Nephron (organoid): Measurements from ENCODE around the gene SMYD3.
"Not testable (repeated sequence)": the region's sequence is repeated elsewhere in the genome, so short reads cannot be mapped to it uniquely, and the experiment has no call there.

Experiments used
- H3K27ac Mint-ChIP-seq, 3 experiments: 2 replicates each; pipeline ENCODE4 v1.8.0; 2020; ENCODE audit warnings: mixed read lengths in 3 of 3, mild to moderate bottlenecking in 2 of 3, moderate library complexity in 1 of 3
- H3K27me3 Mint-ChIP-seq: 2 replicates; pipeline ENCODE4 v1.8.0; 2021; ENCODE audit warnings: low read depth, mild to moderate bottlenecking, moderate library complexity, mixed read lengths
- H3K36me3 Mint-ChIP-seq: 2 replicates; pipeline ENCODE4 v1.8.0; 2020; ENCODE audit warnings: low read depth, mixed read lengths
- H3K4me1 Mint-ChIP-seq: 2 replicates; pipeline ENCODE4 v1.8.0; 2020; ENCODE audit warnings: mixed read lengths
- H3K4me3 Mint-ChIP-seq, 3 experiments: 2 replicates each; pipeline ENCODE4 v1.8.0; 2020; ENCODE audit warnings: mild to moderate bottlenecking in 3 of 3, mixed read lengths in 3 of 3, moderate library complexity in 2 of 3
- H3K9me3 Mint-ChIP-seq: 2 replicates; pipeline ENCODE4 v1.8.0; 2020; ENCODE audit warnings: mixed read lengths
- TF ChIP-seq, protein P1 (sequence below), 3 experiments: fragments of 200-600 bp; sonication (generic); IDR thresholded peaks; one replicate each; pipeline ENCODE4 v1.5.0; 2021; ENCODE audit warnings: antibody characterized with exemption in 3 of 3; ENCODE audit not compliant: unreplicated experiment in 3 of 3

SMYD3 gene

DNA sequence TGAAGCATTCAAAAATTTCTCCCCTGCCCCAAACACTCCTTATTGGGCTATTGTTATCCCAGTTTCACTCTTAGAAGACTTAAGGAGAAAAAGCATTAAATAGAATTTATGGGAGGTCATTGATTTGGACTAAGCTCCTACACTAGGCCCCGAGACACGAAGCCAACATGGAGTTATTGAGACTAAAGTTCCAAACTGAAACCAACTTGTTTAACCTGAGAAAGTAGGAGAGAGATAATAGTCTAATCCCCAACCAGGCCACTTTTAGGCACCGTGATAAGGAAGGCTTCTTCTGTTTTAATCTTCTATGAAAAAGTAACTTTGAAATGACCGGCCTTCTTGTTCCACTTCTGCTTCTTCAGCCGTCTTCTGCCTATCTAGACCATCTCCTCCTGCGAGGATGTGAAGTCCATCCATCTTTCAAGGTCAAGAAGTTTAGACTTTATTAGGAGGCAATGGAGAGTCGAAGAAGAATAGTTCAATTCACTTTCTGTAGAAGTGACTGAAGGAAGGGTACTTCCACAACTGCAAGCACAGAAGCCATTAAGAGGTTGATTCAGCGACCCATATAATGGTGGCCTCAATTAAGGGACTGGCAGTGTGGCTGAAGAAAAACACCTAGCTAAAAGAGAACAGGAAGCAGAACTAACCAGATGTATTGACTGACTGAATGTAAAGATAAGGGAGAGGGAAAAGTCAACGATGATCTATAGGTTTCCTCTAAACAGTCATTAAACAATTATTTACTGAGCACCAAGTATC lies 428.8 kb downstream of the SMYD3 start:
- Mint-ChIP-seq H3K4me1 (peaks cover 19% of the 10 kb centered on the region), H3K27ac (peak overlapping the region in 1 of 3 experiments; percentile 26), H3K36me3 (peaks cover 6% of the 10 kb centered on the region), H3K4me3 (no peak overlapping the region), H3K27me3 (no peaks in the 10 kb centered on the region), H3K9me3 (peaks cover 11% of the 10 kb centered on the region)
- TF ChIP-seq, protein P1, sequence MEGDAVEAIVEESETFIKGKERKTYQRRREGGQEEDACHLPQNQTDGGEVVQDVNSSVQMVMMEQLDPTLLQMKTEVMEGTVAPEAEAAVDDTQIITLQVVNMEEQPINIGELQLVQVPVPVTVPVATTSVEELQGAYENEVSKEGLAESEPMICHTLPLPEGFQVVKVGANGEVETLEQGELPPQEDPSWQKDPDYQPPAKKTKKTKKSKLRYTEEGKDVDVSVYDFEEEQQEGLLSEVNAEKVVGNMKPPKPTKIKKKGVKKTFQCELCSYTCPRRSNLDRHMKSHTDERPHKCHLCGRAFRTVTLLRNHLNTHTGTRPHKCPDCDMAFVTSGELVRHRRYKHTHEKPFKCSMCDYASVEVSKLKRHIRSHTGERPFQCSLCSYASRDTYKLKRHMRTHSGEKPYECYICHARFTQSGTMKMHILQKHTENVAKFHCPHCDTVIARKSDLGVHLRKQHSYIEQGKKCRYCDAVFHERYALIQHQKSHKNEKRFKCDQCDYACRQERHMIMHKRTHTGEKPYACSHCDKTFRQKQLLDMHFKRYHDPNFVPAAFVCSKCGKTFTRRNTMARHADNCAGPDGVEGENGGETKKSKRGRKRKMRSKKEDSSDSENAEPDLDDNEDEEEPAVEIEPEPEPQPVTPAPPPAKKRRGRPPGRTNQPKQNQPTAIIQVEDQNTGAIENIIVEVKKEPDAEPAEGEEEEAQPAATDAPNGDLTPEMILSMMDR (IDR thresholded peaks at IDR 0.05; ENCODE audit: unreplicated experiment in 3 of 3): no peak

DNA sequence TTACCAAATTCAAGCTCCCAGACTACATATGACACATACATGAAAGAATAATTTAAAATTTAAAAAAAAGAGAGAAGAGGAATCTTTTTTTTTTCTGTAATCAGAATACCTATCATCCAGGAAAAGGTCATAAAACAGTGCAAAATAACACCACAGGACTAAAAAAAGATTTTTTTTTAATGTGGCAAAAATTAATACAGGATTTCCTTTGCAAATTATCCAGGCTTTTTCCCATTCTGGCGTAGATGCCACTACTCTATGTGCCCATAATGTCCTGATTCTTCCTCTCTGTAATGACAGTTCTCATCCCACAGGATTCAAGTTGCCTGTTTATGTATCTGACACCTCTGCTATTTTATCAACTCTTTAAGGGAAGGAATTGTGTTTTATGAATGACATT lies 429.6 kb downstream of the SMYD3 start:
- TF ChIP-seq, protein P1 (IDR thresholded peaks at IDR 0.05; ENCODE audit: unreplicated experiment in 3 of 3): no peak
- H3K4me1 Mint-ChIP-seq: peaks cover 19% of the 10 kb centered on the region
- H3K27me3 Mint-ChIP-seq: no peaks in the 10 kb centered on the region
- H3K36me3 Mint-ChIP-seq: peaks cover 4% of the 10 kb centered on the region
- no peak overlapping the region for H3K4me3 Mint-ChIP-seq
- no peak overlapping the region for H3K27ac Mint-ChIP-seq
- H3K9me3 Mint-ChIP-seq: peaks cover 7% of the 10 kb centered on the region

DNA sequence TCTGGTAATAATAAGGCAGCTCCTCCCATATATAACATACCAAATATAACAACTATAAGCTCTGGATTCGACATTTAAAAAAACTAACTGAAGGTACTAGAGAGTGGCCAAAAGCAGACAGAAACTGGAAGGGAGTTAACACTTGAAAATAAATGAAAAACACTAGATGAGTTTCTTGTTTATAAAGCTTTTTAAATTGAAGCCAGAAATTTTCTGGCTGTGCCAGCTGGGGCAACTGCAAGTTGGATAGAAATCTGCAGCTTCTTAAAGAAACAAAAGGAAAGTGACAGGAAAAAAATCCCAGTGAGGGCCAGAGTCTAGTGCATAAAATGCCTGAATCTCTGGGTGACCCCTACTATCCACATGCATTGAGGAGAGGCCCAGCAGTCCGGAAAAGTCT lies 432.7 kb downstream of the SMYD3 start:
- Mint-ChIP-seq H3K4me3 (no peak overlapping the region), H3K36me3 (no peaks in the 10 kb centered on the region), H3K9me3 (no peaks in the 10 kb centered on the region), H3K27ac (no peak overlapping the region), H3K4me1 (peaks cover 19% of the 10 kb centered on the region), H3K27me3 (no peaks in the 10 kb centered on the region)
- TF ChIP-seq, protein P1 (IDR thresholded peaks at IDR 0.05; ENCODE audit: unreplicated experiment in 3 of 3): no peak

DNA sequence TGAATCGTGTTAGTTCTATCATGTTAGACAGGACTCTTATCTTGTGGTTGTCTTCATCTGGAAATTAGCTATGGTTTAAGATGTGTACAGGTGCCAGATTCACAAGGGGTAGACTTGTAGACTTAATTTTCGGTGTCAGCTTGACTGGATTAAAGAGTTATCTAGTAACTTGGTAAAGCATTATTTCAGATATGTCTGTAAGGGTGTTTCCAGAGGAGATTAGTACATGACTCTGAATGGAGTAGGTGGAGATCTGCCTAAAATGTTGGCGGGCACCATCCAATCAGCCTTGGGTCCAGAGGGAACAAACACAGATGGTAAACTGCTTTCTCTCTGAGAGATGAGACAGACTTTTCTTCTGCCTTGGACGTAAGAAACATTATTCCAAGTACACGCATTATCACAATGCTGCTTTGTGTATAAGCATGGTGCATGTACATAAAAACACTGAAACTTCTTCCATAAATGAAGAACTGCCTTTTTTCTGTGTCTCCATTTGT lies 434.6 kb downstream of the SMYD3 start:
- Mint-ChIP-seq H3K9me3 (no peaks in the 10 kb centered on the region), H3K27me3 (peaks cover 4% of the 10 kb centered on the region), H3K36me3 (no peaks in the 10 kb centered on the region), H3K27ac (no peak overlapping the region), H3K4me1 (peaks cover 22% of the 10 kb centered on the region), H3K4me3 (no peak overlapping the region)
- TF ChIP-seq, protein P1 (IDR thresholded peaks at IDR 0.05; ENCODE audit: unreplicated experiment in 3 of 3): no peak

DNA sequence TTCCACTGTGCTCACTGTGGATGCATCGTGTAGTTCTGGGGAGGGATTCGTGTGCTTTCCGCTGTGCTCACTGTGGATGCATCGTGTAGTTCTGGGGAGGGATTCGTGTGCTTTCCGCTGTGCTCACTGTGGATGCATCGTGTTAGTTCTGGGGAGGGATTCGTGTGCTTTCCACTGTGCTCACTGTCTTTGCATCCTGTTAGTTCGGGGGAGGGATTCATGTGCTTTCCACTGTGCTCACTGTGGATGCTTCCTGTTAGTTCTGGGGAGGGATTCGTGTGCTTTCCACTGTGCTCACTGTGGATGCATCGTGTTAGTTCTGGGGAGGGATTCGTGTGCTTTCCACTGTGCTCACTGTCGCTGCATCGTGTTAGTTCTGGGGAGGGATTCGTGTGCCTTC lies 435.1 kb downstream of the SMYD3 start:
- peaks cover 23% of the 10 kb centered on the region for H3K4me1 Mint-ChIP-seq
- H3K27ac Mint-ChIP-seq, H3K36me3 Mint-ChIP-seq, H3K4me3 Mint-ChIP-seq, H3K27me3 Mint-ChIP-seq, H3K9me3 Mint-ChIP-seq: not testable (repeated sequence)

DNA sequence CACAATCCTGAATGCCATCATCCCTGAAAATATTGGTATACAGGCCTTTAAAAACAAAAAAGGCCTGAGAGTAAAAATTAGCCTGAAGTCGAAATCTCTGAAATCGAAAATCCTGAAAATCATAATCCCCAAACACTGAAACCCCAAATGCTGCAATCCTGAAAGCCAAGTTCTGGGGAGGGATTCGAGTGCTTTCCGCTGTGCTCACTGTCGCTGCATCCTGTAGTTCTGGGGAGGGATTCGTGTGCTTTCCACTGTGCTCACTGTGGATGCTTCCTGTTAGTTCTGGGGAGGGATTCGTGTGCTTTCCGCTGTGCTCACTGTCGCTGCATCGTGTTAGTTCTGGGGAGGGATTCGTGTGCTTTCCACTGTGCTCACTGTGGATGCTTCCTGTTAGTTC lies 435.5 kb downstream of the SMYD3 start:
- H3K27ac Mint-ChIP-seq, H3K9me3 Mint-ChIP-seq, H3K36me3 Mint-ChIP-seq, H3K27me3 Mint-ChIP-seq, H3K4me3 Mint-ChIP-seq: not testable (repeated sequence)
- H3K4me1 Mint-ChIP-seq: peaks cover 23% of the 10 kb centered on the region

DNA sequence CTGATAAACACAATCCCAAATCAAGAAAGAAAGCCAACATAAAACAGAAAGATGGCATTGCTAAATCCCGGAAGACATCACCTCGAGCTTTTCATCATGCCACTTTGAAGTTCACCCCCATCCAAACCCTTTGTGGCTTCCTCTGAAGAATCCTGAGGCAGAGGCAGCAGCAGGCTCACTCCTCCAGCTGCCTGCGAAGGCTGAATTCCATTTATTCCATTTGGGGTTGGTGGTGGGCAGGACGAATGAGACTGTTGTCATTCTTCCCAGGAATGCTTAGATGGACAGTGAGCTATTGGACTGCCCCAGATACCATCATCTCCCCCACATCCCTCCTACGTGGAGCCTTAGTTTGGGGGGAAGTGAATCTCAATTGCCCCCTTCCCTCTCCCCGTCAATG lies 437.5 kb downstream of the SMYD3 start:
- H3K9me3 Mint-ChIP-seq: no peaks in the 10 kb centered on the region
- peaks cover 17% of the 10 kb centered on the region for H3K4me1 Mint-ChIP-seq
- H3K36me3 Mint-ChIP-seq: no peaks in the 10 kb centered on the region
- H3K27me3 Mint-ChIP-seq: peaks cover 4% of the 10 kb centered on the region
- H3K27ac Mint-ChIP-seq: no peak overlapping the region
- TF ChIP-seq, protein P1 (IDR thresholded peaks at IDR 0.05; ENCODE audit: unreplicated experiment in 3 of 3): no peak
- no peak overlapping the region for H3K4me3 Mint-ChIP-seq
